WTC11 (cell line): Measurements from ENCODE around the gene GABRP. TPM values are rescaled to one million over a fixed set of nuclear protein-coding genes. Genes with fewer than 3 reads are reported as not detected.

Experiments used
- ATAC-seq: fragments of 200-7000 bp; cut with Tn5 transposase; 2 replicates; pipeline ENCODE4 v1.10.0; 2021; ENCODE audit warnings: mild to moderate bottlenecking, moderate library complexity
- CTCF ChIA-PET: fragments of 300-600 bp; sonication (Branson Sonifier 250); formaldehyde crosslinking; loops from one replicate; lab custom pipeline; 2021; ENCODE audit warnings: antibody characterized with exemption; lab: Charles Lee
- POLR2A ChIA-PET: fragments of 350-600 bp; sonication (Branson Sonifier 250); formaldehyde crosslinking; loops from one replicate; lab custom pipeline; 2021; ENCODE audit warnings: antibody characterized with exemption; lab: Charles Lee
- DNase-seq: peaks from one replicate; pipeline ENCODE4 v3.0.0; 2021; ENCODE audit warnings: low spot score
- H3K27ac Mint-ChIP-seq: 2 replicates; pipeline ENCODE4 v1.8.0; 2021; ENCODE audit warnings: mixed read lengths
- H3K27me3 Mint-ChIP-seq: 2 replicates; pipeline ENCODE4 v1.8.0; 2021; ENCODE audit warnings: low read depth, mild to moderate bottlenecking, moderate library complexity, mixed read lengths
- H3K36me3 Mint-ChIP-seq: 2 replicates; pipeline ENCODE4 v1.8.0; 2021; ENCODE audit warnings: mixed read lengths
- H3K4me1 Mint-ChIP-seq: 2 replicates; pipeline ENCODE4 v1.8.0; 2022; ENCODE audit warnings: mixed read lengths
- H3K4me3 Mint-ChIP-seq: 2 replicates; pipeline ENCODE4 v1.8.0; 2021; ENCODE audit warnings: mild to moderate bottlenecking, moderate library complexity, mixed read lengths
- H3K9me3 Mint-ChIP-seq: 2 replicates; pipeline ENCODE4 v1.8.0; 2021; ENCODE audit warnings: mixed read lengths
- ARID4B ChIP-seq: sonication (generic); formaldehyde crosslinking; IDR thresholded peaks from 2 replicates; pipeline ENCODE4 v1.8.0; 2023; ENCODE audit warnings: missing genetic modification reagents, mild to moderate bottlenecking, borderline replicate concordance
- CTCF ChIP-seq: fragments of 200-600 bp; IDR thresholded peaks from 2 replicates; pipeline ENCODE4 v1.8.0; 2022; ENCODE audit warnings: antibody characterized with exemption
- E2F4 ChIP-seq: sonication (generic); formaldehyde crosslinking; IDR thresholded peaks from 2 replicates; pipeline ENCODE4 v1.8.1; 2022; ENCODE audit warnings: low read depth, mild to moderate bottlenecking, moderate library complexity, missing genetic modification reagents, borderline replicate concordance
- ERG ChIP-seq: fragments of 250-450 bp; sonication (Bioruptor Pico); IDR thresholded peaks from 2 replicates; pipeline ENCODE4 v1.8.0; 2021; ENCODE audit warnings: mild to moderate bottlenecking
- HMGXB4 ChIP-seq: sonication (generic); formaldehyde crosslinking; IDR thresholded peaks from 2 replicates; pipeline ENCODE4 v1.8.1; 2023; ENCODE audit warnings: mild to moderate bottlenecking, moderate library complexity, missing genetic modification reagents
- IRF1 ChIP-seq: sonication (generic); formaldehyde crosslinking; IDR thresholded peaks from 2 replicates; pipeline ENCODE4 v1.8.0; 2023; ENCODE audit warnings: missing genetic modification reagents
- MYBL2 ChIP-seq: sonication (generic); formaldehyde crosslinking; IDR thresholded peaks from 2 replicates; pipeline ENCODE4 v1.8.1; 2023; ENCODE audit warnings: mild to moderate bottlenecking, moderate library complexity, missing genetic modification reagents
- RORB ChIP-seq: fragments of 250-450 bp; sonication (Bioruptor Pico); IDR thresholded peaks from 2 replicates; pipeline ENCODE4 v1.9.0; 2021; ENCODE audit warnings: mild to moderate bottlenecking
- SOX15 ChIP-seq: fragments of 250-450 bp; sonication (Bioruptor Pico); IDR thresholded peaks from 2 replicates; pipeline ENCODE4 v1.9.0; 2021; ENCODE audit warnings: mild to moderate bottlenecking
- TCF7 ChIP-seq: sonication (generic); formaldehyde crosslinking; IDR thresholded peaks from 2 replicates; pipeline ENCODE4 v1.8.0; 2022; ENCODE audit warnings: mild to moderate bottlenecking, low read depth, missing genetic modification reagents, moderate library complexity
- TEAD4 ChIP-seq: sonication (generic); formaldehyde crosslinking; IDR thresholded peaks from 2 replicates; pipeline ENCODE4 v1.8.0; 2022; ENCODE audit warnings: mild to moderate bottlenecking, missing genetic modification reagents
- USF1 ChIP-seq: sonication (generic); formaldehyde crosslinking; IDR thresholded peaks from 2 replicates; pipeline ENCODE4 v1.8.0; 2022; ENCODE audit warnings: mild to moderate bottlenecking, missing genetic modification reagents
- ZNF219 ChIP-seq: sonication (generic); formaldehyde crosslinking; IDR thresholded peaks from 2 replicates; pipeline ENCODE4 v1.8.0; 2023; ENCODE audit warnings: missing genetic modification reagents, mild to moderate bottlenecking, borderline replicate concordance
- ZNF416 ChIP-seq: fragments of 250-450 bp; sonication (Bioruptor Pico); IDR thresholded peaks from 2 replicates; pipeline ENCODE4 v1.9.0; 2021; ENCODE audit warnings: mild to moderate bottlenecking, inconsistent platforms
- ZNF425 ChIP-seq: fragments of 250-450 bp; sonication (Bioruptor Pico); conservative IDR thresholded peaks from 2 replicates; pipeline ENCODE4 v1.9.0; 2021; ENCODE audit warnings: mild to moderate bottlenecking
- ZNF671 ChIP-seq: fragments of 250-450 bp; sonication (Bioruptor Pico); IDR thresholded peaks from 2 replicates; pipeline ENCODE4 v1.8.0; 2021; ENCODE audit warnings: mild to moderate bottlenecking
- total RNA-seq: library from RNA; stranded (reverse); gene quantifications from 3 replicates; pipeline ENCODE4 v1.2.3, GENCODE V29; 2021

GABRP gene
- total RNA-seq, 1 experiment from 2014 or later: 4.8 TPM

- TF ChIP-seq ARID4B: no peak
Measured at GRCh38 chr5:170857066-170857465, 73.5 kb downstream of the GABRP start (continued).

GRCh38 chr5:170860415-170860814 lies 76.9 kb downstream of the GABRP start:
- TF ChIP-seq ZNF671 (CRISPR knock-in tag) (no peak), IRF1 (CRISPR knock-in tag) (no peak), ZNF219 (CRISPR knock-in tag) (no peak), TEAD4 (no peak), MYBL2 (CRISPR knock-in tag) (no peak), HMGXB4 (no peak), E2F4 (CRISPR knock-in tag) (no peak), SOX15 (CRISPR knock-in tag) (no peak), ZNF425 (CRISPR knock-in tag) (no peak), TCF7 (CRISPR knock-in tag) (no peak), CTCF (no peak), USF1 (CRISPR knock-in tag) (no peak), ZNF416 (CRISPR knock-in tag) (no peak), ERG (CRISPR knock-in tag) (no peak), RORB (CRISPR knock-in tag) (no peak)
- CTCF ChIA-PET: no interaction called here
- POLR2A ChIA-PET: no interaction called here
- DNase-seq (no peak), ATAC-seq (no peak)
- H3K36me3 Mint-ChIP-seq: peaks cover 14% of the 10 kb centered on the region
- H3K9me3 Mint-ChIP-seq: peaks cover 27% of the 10 kb centered on the region
- H3K27me3 Mint-ChIP-seq: peaks cover 17% of the 10 kb centered on the region
- H3K27ac Mint-ChIP-seq: no peak overlapping the region
- no peak overlapping the region for H3K4me3 Mint-ChIP-seq
- peaks cover 25% of the 10 kb centered on the region for H3K4me1 Mint-ChIP-seq
